DND-41 (cell line): Measurements from ENCODE around the gene MSL1.

ENCODE experiments used
- CTCF ChIP-seq: IDR thresholded peaks from 2 replicates; pipeline ENCODE4 v1.5.1; 2012; ENCODE audit warnings: borderline replicate concordance, low read length, moderate library complexity, mild to moderate bottlenecking; ENCODE audit not compliant: poor library complexity, severe bottlenecking; ENCODE audit errors: extremely low read depth
- EZH2 ChIP-seq: IDR thresholded peaks from 3 replicates; pipeline ENCODE4 v1.6.1; 2012; ENCODE audit warnings: borderline replicate concordance, low read depth, mild to moderate bottlenecking, moderate library complexity, low read length, inconsistent platforms; ENCODE audit not compliant: severe bottlenecking

DNA sequence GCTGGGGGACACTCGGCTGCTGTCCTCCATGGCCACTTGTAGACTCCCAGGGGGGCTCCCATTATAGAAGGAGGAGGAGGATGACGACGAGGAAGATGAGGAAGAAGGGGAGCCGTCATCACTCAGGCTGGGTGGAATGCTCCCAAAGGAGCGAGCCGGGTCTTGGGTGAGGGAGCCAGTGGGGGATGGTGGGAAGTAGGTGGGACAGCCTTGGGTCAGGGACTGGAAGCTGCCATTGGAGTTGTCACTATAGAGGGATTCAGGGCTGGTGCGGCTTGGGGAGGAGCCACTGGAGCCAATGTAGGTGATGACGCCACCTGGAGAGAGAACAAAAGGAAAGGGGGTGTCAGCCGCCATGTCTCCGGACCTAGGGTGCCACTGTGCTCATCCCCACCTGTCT is 24.7 kb upstream of the MSL1 start:
- TF ChIP-seq CTCF (no peak), EZH2 (no peak)
